ENCODE data around the gene VWA5B1. TPM values are rescaled to one million over a fixed set of nuclear protein-coding genes. Genes with fewer than 3 reads are reported as not detected.

The VWA5B1 gene
- total and polyA plus RNA-seq, 2 donors (not counting 3 experiments of a cell fraction or from before 2014, with no cell fraction given) = not detected

DNA sequence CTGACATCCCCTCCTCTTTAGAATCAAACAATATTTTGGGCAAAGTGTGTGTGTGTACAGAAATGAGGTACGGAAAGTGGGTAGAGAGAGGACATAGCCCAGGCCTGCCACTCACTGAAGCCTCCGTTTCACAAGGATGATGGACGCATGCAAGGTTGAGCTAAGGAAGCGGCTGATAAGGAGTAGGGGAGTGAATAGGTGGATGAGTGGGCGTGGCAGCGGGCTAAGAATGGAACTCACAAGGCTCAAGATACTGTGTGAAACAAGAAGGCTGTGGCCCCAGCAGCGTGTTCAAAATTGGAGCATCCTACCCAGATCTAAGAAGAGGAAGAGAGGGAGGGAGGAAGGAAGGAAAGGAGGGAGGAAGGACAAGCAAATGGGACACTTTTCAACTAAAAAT, 37.5 kb downstream of the VWA5B1 start:
- Histone ChIP-seq H3K9me1 (replicated peaks; ENCODE audit: control insufficient read depth, extremely low read depth, insufficient read depth, low read length) (no peaks in the 10 kb centered on the region), H3K27me3 (ENCODE audit: control insufficient read depth in 2 of 2, insufficient read depth in 2 of 2, low read length in 2 of 2) (peaks cover 0 to 2% of the 10 kb centered on the region in 2 experiments), H3K27ac (ENCODE audit: insufficient read depth, low read depth, low read length) (no peak overlapping the region), H3K9me3 (replicated peaks; ENCODE audit: control insufficient read depth, insufficient read depth, low read length) (no peaks in the 10 kb centered on the region), H3K4me1 (ENCODE audit: control insufficient read depth, extremely low read depth, insufficient read depth, low read length) (no peaks in the 10 kb centered on the region), H3K36me3 (ENCODE audit: control insufficient read depth in 2 of 2, extremely low read depth in 1 of 2, insufficient read depth in 2 of 2, low read length in 2 of 2) (no peaks in the 10 kb centered on the region), H4K20me1 (replicated peaks; ENCODE audit: control insufficient read depth, extremely low read depth, insufficient read depth, low read length) (no peaks in the 10 kb centered on the region), H3K9ac (replicated peaks; ENCODE audit: extremely low read depth, insufficient read depth, low read length) (no peak overlapping the region), H3K4me2 (ENCODE audit: insufficient read depth, low read length) (no peak overlapping the region), H3K79me2 (ENCODE audit: control insufficient read depth, insufficient read depth, low read length) (no peaks in the 10 kb centered on the region), H3K4me3 (replicated peaks in 1 of 3; ENCODE audit: insufficient read depth in 1 of 3, low read depth in 1 of 3, low read length in 3 of 3) (no peak overlapping the region), H2AFZ (ENCODE audit: low read depth, low read length) (no peak overlapping the region)
- dilution Hi-C loops (cut with MboI; ENCODE audit: extremely low pct_ligation_motif_present, low sequenced_read_pairs) = no loop called here
- no TSS peak for BruUV-seq (replicated peaks)
- FAIRE-seq = no peak
- no peak for TF ChIP-seq GATA2 (IDR thresholded peaks at IDR 0.05; ENCODE audit: insufficient read depth, insufficient read length, low read depth, low read length)
- no peak for TF ChIP-seq JUN (IDR thresholded peaks at IDR 0.05; ENCODE audit: borderline replicate concordance, insufficient read depth, insufficient read length, low read depth)
- no peak for TF ChIP-seq MAX (IDR thresholded peaks at IDR 0.05; ENCODE audit: insufficient read depth, insufficient read length)
- TF ChIP-seq, protein P1, sequence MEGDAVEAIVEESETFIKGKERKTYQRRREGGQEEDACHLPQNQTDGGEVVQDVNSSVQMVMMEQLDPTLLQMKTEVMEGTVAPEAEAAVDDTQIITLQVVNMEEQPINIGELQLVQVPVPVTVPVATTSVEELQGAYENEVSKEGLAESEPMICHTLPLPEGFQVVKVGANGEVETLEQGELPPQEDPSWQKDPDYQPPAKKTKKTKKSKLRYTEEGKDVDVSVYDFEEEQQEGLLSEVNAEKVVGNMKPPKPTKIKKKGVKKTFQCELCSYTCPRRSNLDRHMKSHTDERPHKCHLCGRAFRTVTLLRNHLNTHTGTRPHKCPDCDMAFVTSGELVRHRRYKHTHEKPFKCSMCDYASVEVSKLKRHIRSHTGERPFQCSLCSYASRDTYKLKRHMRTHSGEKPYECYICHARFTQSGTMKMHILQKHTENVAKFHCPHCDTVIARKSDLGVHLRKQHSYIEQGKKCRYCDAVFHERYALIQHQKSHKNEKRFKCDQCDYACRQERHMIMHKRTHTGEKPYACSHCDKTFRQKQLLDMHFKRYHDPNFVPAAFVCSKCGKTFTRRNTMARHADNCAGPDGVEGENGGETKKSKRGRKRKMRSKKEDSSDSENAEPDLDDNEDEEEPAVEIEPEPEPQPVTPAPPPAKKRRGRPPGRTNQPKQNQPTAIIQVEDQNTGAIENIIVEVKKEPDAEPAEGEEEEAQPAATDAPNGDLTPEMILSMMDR (IDR thresholded peaks at IDR 0.05; ENCODE audit: extremely low read depth in 1 of 2, insufficient read depth in 1 of 2, low read depth in 1 of 2, low read length in 2 of 2) = no peak
- TF ChIP-seq POLR2AphosphoS5 (IDR thresholded peaks at IDR 0.05; ENCODE audit: insufficient read depth, low read depth, low read length) = no peak
- TF ChIP-seq FOS (IDR thresholded peaks at IDR 0.05; ENCODE audit: borderline replicate concordance, insufficient read depth, low read length) = no peak
- TF ChIP-seq MYC (IDR thresholded peaks at IDR 0.05; ENCODE audit: low read depth, low read length) = no peak
- TF ChIP-seq EZH2 (IDR thresholded peaks at IDR 0.05; ENCODE audit: borderline replicate concordance, low read depth, low read length, severe bottlenecking) = no peak
- TF ChIP-seq POLR2A (IDR thresholded peaks at IDR 0.05; ENCODE audit: low read depth, low read length) = no peak
- ChIA-PET CTCF (no interaction called here), POLR2A (no interaction called here)
- DNase-seq (ENCODE audit: low read depth, low spot score) = no peak
- intact Hi-C loops (cut with micrococcal nuclease) = no loop called here
